Left lung (tissue), 10 donors: Measurements from ENCODE around the gene SERTAD1. TPM values are rescaled to one million over a fixed set of nuclear protein-coding genes. Genes with fewer than 3 reads are reported as not detected.

ENCODE experiments used
- ATAC-seq: fragments of 200-7000 bp; cut with Tn5 transposase; one replicate; pipeline ENCODE4 v1.9.1; 2020; ENCODE audit warnings: moderate library complexity
- DNase-seq, 4 donors: peaks; one replicate each; pipeline ENCODE4 v3.0.0-alpha.2; 2013 to 2020
- H3K27ac ChIP-seq, 2 donors: fragments of 200-600 bp; sonication (generic) in 1 of 2; one replicate each; pipeline versions ENCODE4 v1.5.0 to v1.8.0; 2020 to 2021
- H3K27me3 ChIP-seq, 2 donors: fragments of 200-600 bp; sonication (generic) in 1 of 2; one replicate each; pipeline versions ENCODE4 v1.5.0 to v1.8.0; 2020 to 2021
- H3K36me3 ChIP-seq, 2 donors: fragments of 200-600 bp; sonication (generic) in 1 of 2; one replicate each; pipeline versions ENCODE4 v1.5.0 to v1.8.0; 2020 to 2021
- H3K4me1 ChIP-seq, 2 donors: fragments of 200-600 bp; one replicate each; pipeline ENCODE4 v1.8.0; 2021
- H3K4me3 ChIP-seq, 2 donors: fragments of 200-600 bp; sonication (generic) in 1 of 2; one replicate each; pipeline versions ENCODE4 v1.5.0 to v1.8.0; 2020 to 2021; ENCODE audit warnings: mild to moderate bottlenecking in 1 of 2
- H3K9me3 ChIP-seq, 2 donors: fragments of 200-600 bp; sonication (generic) in 1 of 2; one replicate each; pipeline versions ENCODE4 v1.5.0 to v1.8.0; 2020 to 2021
- intact Hi-C, 2 donors: fragments of 100-400 bp; cut with DNase I; formaldehyde crosslinking; loops; one replicate each; pipeline versions ENCODE4 v1.11.2 to v1.14.2; 2022
- polyA plus RNA-seq, 6 donors: library from polyadenylated mRNA; unstranded; fragments of 120-200 nt; gene quantifications; one replicate each; pipeline ENCODE4 v1.2.1, GENCODE V29; 2013; ENCODE audit not compliant: insufficient read length in 6 of 6
- total RNA-seq, 2 donors: library from RNA; stranded (reverse); fragmentation: NEBNext Ultra II Directional; extraction: Animal tissue kit (Norgen Biotek cat#: 25700); gene quantifications; one replicate each; pipeline ENCODE4 v1.2.1, GENCODE V29; 2021
- TF ChIP-seq, protein P1 (sequence below), 2 donors: fragments of 200-600 bp; sonication (generic) in 1 of 2; IDR thresholded peaks; one replicate each; pipeline versions ENCODE4 v1.5.0 to v1.8.0; 2021; ENCODE audit warnings: antibody characterized with exemption in 2 of 2
- donor health status: DM: no; HTN: yes; CAD: no.
- donor health status: DM: no; HTN: no; CAD: no.

Gene SERTAD1
- total and polyA plus RNA-seq, 8 donors: 4.3 to 17.5 (median 6.9) TPM

DNA sequence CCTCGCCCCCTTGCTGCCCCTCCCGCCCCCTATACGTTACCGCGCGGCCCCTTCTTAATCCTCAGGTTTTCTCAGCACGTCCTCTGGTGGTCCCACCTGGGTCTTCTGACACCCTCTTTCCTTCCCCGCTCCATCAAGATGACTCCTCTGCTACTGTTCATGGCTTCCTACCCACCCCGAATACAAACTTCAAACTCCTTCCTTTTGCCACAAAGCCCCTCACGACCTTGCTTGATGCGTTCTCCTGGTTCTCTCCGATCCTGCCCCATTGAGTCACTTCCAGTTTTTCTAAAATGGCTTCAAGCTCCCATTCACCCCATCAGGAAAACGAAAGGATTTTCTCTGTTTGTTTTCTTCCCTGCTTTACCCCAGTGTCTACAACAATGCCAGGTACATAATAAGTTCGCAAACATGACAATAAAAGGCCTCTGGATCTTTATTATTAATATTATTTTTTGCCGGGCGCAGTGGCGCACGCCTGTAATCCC lies 19.1 kb upstream of the SERTAD1 start:
- no peak for DNase-seq
- ATAC-seq: no peak
- TF ChIP-seq, protein P1, sequence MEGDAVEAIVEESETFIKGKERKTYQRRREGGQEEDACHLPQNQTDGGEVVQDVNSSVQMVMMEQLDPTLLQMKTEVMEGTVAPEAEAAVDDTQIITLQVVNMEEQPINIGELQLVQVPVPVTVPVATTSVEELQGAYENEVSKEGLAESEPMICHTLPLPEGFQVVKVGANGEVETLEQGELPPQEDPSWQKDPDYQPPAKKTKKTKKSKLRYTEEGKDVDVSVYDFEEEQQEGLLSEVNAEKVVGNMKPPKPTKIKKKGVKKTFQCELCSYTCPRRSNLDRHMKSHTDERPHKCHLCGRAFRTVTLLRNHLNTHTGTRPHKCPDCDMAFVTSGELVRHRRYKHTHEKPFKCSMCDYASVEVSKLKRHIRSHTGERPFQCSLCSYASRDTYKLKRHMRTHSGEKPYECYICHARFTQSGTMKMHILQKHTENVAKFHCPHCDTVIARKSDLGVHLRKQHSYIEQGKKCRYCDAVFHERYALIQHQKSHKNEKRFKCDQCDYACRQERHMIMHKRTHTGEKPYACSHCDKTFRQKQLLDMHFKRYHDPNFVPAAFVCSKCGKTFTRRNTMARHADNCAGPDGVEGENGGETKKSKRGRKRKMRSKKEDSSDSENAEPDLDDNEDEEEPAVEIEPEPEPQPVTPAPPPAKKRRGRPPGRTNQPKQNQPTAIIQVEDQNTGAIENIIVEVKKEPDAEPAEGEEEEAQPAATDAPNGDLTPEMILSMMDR (IDR thresholded peaks at IDR 0.05): no peak
- peak overlapping the region; percentile 76 to 78 for H3K4me3 ChIP-seq
- H3K9me3 ChIP-seq: no peaks in the 10 kb centered on the region
- peaks cover 0 to 54% of the 10 kb centered on the region in 2 donors for H3K36me3 ChIP-seq
- H3K27ac ChIP-seq: peak overlapping the region; percentile 91 to 95
- no peaks in the 10 kb centered on the region for H3K27me3 ChIP-seq
- peaks cover 7 to 27% of the 10 kb centered on the region in 2 donors for H3K4me1 ChIP-seq
- intact Hi-C loops: no loop called here

DNA sequence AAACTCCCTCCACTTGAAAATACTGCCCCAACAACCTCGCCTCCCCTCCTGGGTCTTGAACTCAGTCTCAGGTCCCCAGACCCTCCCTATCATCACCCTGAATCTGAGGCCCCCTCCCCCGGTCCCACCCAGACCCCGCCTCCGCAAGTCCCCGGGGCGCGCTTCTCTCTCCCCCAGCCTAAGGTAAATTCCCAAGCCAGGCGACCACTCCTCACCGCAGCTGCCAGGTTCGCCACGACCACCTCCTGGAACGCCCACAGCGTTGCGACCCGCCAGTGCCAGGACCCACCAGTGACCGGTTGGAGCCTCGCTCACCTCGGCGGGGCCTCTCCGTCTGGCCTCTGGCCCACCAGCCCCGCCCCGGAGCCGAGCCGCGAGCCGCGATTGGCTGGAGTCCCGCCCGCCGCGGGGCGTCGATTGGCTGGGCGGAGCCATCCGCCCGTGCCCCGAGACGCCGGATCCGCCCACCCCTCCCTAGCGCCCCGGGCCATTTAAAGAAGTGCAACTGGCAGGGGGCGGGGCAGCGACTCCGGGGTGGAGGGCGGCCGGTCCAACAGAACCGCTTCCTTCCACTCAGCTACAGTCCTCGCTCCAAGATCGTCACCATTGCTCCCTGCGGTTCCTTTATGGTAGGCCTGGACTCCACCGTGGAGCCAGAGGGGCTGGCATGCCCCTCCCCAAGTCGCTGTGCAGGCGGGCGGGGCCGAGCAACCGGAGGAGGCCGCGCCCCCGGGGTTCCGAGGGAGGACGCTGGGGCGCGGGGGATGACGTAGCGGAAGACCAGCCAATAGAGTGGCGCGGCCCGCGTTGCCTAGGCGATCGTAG lies 18.4 kb upstream of the SERTAD1 start, which contains the start of gene SERTAD3:
Gene SERTAD3 (minus strand): TSS at position 336 of the 825 bp plus-strand sequence. CDS start 2,255 bp downstream, outside the sequence.
- Histone ChIP-seq H3K36me3 (peaks cover 0 to 48% of the 10 kb centered on the region in 2 donors), H3K4me1 (peaks cover 7 to 30% of the 10 kb centered on the region in 2 donors), H3K9me3 (no peaks in the 10 kb centered on the region), H3K27ac (peak within 1 kb of the TSS; percentile 91 to 95), H3K4me3 (peak within 1 kb of the TSS; percentile 76 to 78), H3K27me3 (no peaks in the 10 kb centered on the region)
- intact Hi-C loops: no loop called here
- DNase-seq (peak; percentile 96 to 99 (median 98)), ATAC-seq (peak; percentile 85)
- TF ChIP-seq, protein P1 (IDR thresholded peaks at IDR 0.05): peak in 1 of 2 donors; percentile 29

DNA sequence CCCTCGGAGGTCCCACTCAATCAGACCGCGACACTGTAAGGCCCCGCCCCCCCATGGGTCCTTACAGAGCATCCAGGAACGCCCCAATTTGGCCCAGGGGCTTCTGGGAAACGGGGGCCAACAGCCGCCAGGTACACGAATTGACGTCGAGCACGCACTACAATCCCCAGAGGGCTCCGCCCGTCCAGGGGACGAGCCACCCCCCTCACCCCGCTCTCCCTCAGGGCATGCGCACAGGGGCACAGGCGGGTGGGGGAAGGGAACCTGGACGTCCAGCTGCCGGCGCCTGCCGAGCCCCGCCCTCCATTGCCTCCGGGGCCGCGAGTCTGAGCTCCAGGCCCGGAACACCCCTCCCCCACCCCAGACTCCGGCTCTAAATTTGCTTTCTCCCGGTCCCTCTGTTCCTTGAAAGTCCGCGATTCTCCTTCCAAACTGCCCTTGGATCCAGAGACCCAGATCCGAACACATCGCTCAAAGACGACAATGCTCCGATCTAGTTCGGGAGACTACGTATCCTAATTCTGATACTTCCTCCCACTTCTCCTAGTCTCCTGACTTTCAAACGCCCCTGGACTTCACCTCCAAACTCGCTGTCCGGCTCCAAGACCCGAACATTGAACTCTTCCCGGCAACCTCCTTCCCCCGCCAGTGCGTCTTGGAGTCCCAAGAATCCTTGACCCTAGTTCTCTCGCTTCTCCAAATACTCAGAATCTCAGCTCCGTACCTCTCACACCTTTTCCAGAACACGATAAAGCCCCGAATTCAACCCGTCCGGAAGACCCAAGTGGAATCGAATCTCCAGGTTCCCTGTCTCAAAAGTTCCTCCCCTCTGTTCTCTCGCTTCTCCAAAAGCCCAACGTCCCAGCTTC lies 17.6 kb upstream of the SERTAD1 start:
- H3K4me3 ChIP-seq: peak overlapping the region; percentile 76 to 78
- DNase-seq: peak; percentile 98 to 100 (median 100)
- H3K27ac ChIP-seq: peak overlapping the region; percentile 91 to 95
- no peaks in the 10 kb centered on the region for H3K9me3 ChIP-seq
- peaks cover 0 to 40% of the 10 kb centered on the region in 2 donors for H3K36me3 ChIP-seq
- ATAC-seq: peak; percentile 85
- intact Hi-C loops: no loop called here
- peaks cover 7 to 30% of the 10 kb centered on the region in 2 donors for H3K4me1 ChIP-seq
- H3K27me3 ChIP-seq: no peaks in the 10 kb centered on the region
- TF ChIP-seq, protein P1 (IDR thresholded peaks at IDR 0.05): no peak

DNA sequence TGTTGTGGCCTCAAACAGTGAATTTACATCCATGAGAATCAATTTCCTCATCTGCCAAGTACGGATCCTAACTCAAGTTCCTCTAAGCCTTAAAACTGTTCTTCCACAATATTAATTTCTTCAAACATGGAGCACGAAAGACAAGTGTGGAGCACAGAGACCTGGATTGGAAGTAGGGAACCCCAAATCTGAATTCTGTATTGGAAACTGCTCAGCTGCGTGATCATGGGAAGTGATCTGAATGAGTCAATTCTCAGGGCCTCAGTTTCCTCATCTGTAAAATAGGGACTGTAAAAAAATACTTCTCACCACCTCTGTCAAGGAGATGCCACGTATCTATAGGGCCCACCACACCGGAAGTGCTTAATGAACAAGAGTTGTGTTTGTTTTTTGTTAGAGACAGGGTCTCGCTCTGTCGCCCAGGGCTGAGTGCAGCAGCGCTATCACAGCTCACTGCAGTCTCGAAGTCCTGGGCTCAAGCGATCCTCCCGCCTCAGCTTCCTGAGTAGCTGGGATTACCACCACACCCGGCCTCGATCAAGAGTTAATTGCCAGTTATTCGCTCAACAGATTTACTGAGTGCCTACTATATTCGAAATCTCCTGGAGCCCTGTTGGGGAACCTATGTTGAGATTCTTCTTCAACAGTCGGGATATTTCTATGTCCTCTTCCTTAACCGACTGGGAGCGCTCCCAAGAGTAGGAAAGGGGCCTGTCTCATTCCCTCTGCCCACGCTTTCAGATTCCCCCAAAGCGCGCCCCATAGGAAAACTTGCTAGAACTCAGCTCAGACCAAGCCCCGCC lies 16.7 kb upstream of the SERTAD1 start:
- Histone ChIP-seq H3K4me1 (peaks cover 7 to 30% of the 10 kb centered on the region in 2 donors), H3K9me3 (no peaks in the 10 kb centered on the region), H3K27ac (peak overlapping the region; percentile 61 to 95), H3K27me3 (no peaks in the 10 kb centered on the region), H3K4me3 (peak overlapping the region; percentile 31 to 78), H3K36me3 (peaks cover 0 to 32% of the 10 kb centered on the region in 2 donors)
- TF ChIP-seq, protein P1 (IDR thresholded peaks at IDR 0.05): no peak
- intact Hi-C loops: no loop called here
- DNase-seq (no peak), ATAC-seq (no peak)
